Esophagus squamous epithelium (tissue), 4 donors: ENCODE results near the gene MAP1LC3B.

Experiments
- POLR2A ChIP-seq, 4 donors: fragments of 450-650 bp; IDR thresholded peaks; one replicate each; pipeline ENCODE4 v1.6.1; 2017; ENCODE audit warnings: antibody characterized with exemption in 4 of 4, mild to moderate bottlenecking in 4 of 4, moderate library complexity in 3 of 4
- TF ChIP-seq, protein P1 (sequence below), 6 experiments: fragments of 450-650 bp in 4 of 6; fragments of 200-600 bp in 2 of 6; sonication (generic) in 2 of 6; IDR thresholded peaks; one replicate each; pipeline ENCODE4 v1.5.1; 2016 to 2019; ENCODE audit warnings: antibody characterized with exemption in 6 of 6, mild to moderate bottlenecking in 4 of 6, moderate library complexity in 4 of 6

DNA sequence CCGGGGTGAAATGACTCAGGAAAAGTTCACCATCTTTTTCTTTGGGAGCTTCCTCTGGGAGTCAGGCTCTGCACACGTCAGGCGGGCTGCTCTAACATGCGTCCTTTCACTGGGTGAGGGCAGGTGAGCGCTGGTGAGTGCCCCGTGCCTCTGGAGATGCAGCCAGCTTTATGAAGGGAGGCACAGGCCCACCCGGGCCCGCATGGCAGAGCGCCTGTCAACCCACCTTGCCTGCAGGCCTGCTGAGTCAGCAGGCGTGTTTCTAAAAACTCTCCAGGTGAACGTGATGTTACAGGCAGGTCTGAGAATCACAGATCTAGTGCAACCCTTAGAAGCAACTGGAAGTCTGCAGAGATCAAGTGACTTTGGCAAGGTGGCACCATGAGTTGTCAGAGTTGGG is 18.4 kb downstream of the MAP1LC3B start:
- TF ChIP-seq, protein P1, sequence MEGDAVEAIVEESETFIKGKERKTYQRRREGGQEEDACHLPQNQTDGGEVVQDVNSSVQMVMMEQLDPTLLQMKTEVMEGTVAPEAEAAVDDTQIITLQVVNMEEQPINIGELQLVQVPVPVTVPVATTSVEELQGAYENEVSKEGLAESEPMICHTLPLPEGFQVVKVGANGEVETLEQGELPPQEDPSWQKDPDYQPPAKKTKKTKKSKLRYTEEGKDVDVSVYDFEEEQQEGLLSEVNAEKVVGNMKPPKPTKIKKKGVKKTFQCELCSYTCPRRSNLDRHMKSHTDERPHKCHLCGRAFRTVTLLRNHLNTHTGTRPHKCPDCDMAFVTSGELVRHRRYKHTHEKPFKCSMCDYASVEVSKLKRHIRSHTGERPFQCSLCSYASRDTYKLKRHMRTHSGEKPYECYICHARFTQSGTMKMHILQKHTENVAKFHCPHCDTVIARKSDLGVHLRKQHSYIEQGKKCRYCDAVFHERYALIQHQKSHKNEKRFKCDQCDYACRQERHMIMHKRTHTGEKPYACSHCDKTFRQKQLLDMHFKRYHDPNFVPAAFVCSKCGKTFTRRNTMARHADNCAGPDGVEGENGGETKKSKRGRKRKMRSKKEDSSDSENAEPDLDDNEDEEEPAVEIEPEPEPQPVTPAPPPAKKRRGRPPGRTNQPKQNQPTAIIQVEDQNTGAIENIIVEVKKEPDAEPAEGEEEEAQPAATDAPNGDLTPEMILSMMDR (IDR thresholded peaks at IDR 0.05), result no peak
- no peak for TF ChIP-seq POLR2A (IDR thresholded peaks at IDR 0.05)
